Spleen (tissue), 7 donors: ENCODE measurements around the gene GIMAP6.
"Not testable (repeated sequence)": the region's sequence is repeated elsewhere in the genome, so short reads cannot be mapped to it uniquely, and the experiment has no call there.

ENCODE experiments used
- CTCF ChIP-seq, 11 experiments: fragments of 200-600 bp in 7 of 11; fragments of 450-650 bp in 4 of 11; sonication (generic) in 4 of 11; IDR thresholded peaks in 8 of 11; conservative IDR thresholded peaks in 3 of 11; 1 replicate in 7 of 11; 2 replicates in 4 of 11; pipeline versions ENCODE4 v1.4.0 to v1.8.0; 2016 to 2021; ENCODE audit warnings: antibody characterized with exemption in 11 of 11, inconsistent platforms in 4 of 11, mild to moderate bottlenecking in 1 of 11
- POLR2A ChIP-seq, 3 donors: fragments of 450-650 bp; IDR thresholded peaks; one replicate each; pipeline ENCODE4 v1.5.1; 2017; ENCODE audit warnings: antibody characterized with exemption in 3 of 3, mild to moderate bottlenecking in 1 of 3
- donor health status: DM: no; HTN: no; CAD: no; lungs with moderate emphysema.
- donor health status: DM: no; HTN: no; CAD: no.
- donor health status: DM: no; HTN: no; CAD: no.

GRCh38 chr7:150615221-150615755 lies 16.9 kb downstream of the GIMAP6 start:
- TF ChIP-seq CTCF (IDR thresholded peaks at IDR 0.05 in 8 of 11, conservative IDR thresholded peaks at IDR 0.05 in 3 of 11); POLR2A (IDR thresholded peaks at IDR 0.05): not testable (repeated sequence)
